Fibroblast of peridontal ligament (primary cell): Measurements from ENCODE around the gene GLB1L2.
"Not testable (repeated sequence)": the region's sequence is repeated elsewhere in the genome, so short reads cannot be mapped to it uniquely, and the experiment has no call there.

Source experiments
- DNase-seq: peaks from one replicate; pipeline ENCODE4 v3.0.0-alpha.2; 2010; ENCODE audit errors: extremely low read depth

GLB1L2 gene

GRCh38 chr11:134331354-134332188 is at the start of gene GLB1L2:
Gene GLB1L2 (plus strand): TSS chr11:134331988. CDS start chr11:134332062, 74 bp downstream.
- no peak for DNase-seq

- no peak for DNase-seq
Observed at GRCh38 chr11:134282121-134283045, 49.4 kb upstream of the GLB1L2 start.

GRCh38 chr11:134283461-134284230 is 48.1 kb upstream of the GLB1L2 start:
- no peak for DNase-seq

GRCh38 chr11:134284349-134284748 is 47.4 kb upstream of the GLB1L2 start:
- not testable (repeated sequence) for DNase-seq

GRCh38 chr11:134287561-134287960 is 44.2 kb upstream of the GLB1L2 start:
- no peak for DNase-seq

- DNase-seq = no peak
Observed at GRCh38 chr11:134288486-134288885, 43.3 kb upstream of the GLB1L2 start.

GRCh38 chr11:134289167-134289566 is 42.6 kb upstream of the GLB1L2 start:
- DNase-seq = no peak

GRCh38 chr11:134289789-134290188 is 42.0 kb upstream of the GLB1L2 start:
- no peak for DNase-seq

- DNase-seq = no peak
Observed at GRCh38 chr11:134290646-134291045, 41.1 kb upstream of the GLB1L2 start.

- no peak for DNase-seq
Observed at GRCh38 chr11:134291196-134291595, 40.6 kb upstream of the GLB1L2 start.

- DNase-seq = no peak
Observed at GRCh38 chr11:134292661-134293060, 39.1 kb upstream of the GLB1L2 start.

GRCh38 chr11:134293119-134294113 is 38.4 kb upstream of the GLB1L2 start:
- DNase-seq = no peak

- no peak for DNase-seq
Observed at GRCh38 chr11:134294664-134295063, 37.1 kb upstream of the GLB1L2 start.

- no peak for DNase-seq
Observed at GRCh38 chr11:134312223-134312622, 19.6 kb upstream of the GLB1L2 start.

GRCh38 chr11:134312807-134313206 is 19.0 kb upstream of the GLB1L2 start:
- DNase-seq = no peak

- no peak for DNase-seq
Observed at GRCh38 chr11:134313379-134313778, 18.4 kb upstream of the GLB1L2 start.

GRCh38 chr11:134313821-134314607 is 17.8 kb upstream of the GLB1L2 start:
- no peak for DNase-seq

GRCh38 chr11:134317103-134317502 is 14.7 kb upstream of the GLB1L2 start:
- no peak for DNase-seq

- DNase-seq = not testable (repeated sequence)
Observed at GRCh38 chr11:134321373-134321772, 10.4 kb upstream of the GLB1L2 start.

- no peak for DNase-seq
Observed at GRCh38 chr11:134322553-134322952, 9.2 kb upstream of the GLB1L2 start.
